ENCODE data around the gene DAZAP2. TPM values are rescaled to one million over a fixed set of nuclear protein-coding genes. Genes with fewer than 3 reads are reported as not detected.

The DAZAP2 gene
- total RNA-seq, 1 donor from 2014 or later = 179 TPM

DNA sequence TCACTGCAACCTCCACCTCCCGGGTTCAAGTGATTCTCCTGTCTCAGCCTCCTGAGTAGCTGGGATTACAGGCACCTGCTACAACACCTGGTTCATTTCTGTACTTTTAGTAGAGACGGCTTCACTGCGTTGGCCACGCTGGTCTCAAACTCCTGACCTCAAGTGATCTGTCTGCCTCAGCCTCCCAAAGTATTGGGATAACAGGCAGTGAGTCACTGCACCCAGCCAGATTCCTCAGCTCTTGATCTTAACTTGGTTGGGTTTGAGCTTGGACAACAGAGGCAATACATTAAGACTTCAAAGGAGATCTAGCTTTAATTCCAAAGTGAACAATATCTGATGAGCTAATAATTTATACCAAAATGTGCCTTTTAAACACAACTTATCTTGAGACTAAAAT is 5.6 kb downstream of the DAZAP2 start:
- no peak for DNase-seq
- intact Hi-C loops (cut with micrococcal nuclease) = no loop called here
- H3K4me1 ChIP-seq = peaks cover 67% of the 10 kb centered on the region
- H3K27ac ChIP-seq (replicated peaks) = no peak overlapping the region
- H3K9me3 ChIP-seq (replicated peaks) = no peaks in the 10 kb centered on the region
- TF ChIP-seq CTCF (IDR thresholded peaks at IDR 0.05; ENCODE audit: borderline replicate concordance) = no peak
- peaks cover 45% of the 10 kb centered on the region for H3K36me3 ChIP-seq
- H3K4me3 ChIP-seq = no peak overlapping the region
- no peaks in the 10 kb centered on the region for H3K27me3 ChIP-seq (ENCODE audit: low read depth)

GRCh38 chr12:51245476-51246253 is 7.0 kb downstream of the DAZAP2 start:
- no peak for DNase-seq
- Histone ChIP-seq H3K9me3 (replicated peaks) (no peaks in the 10 kb centered on the region), H3K27ac (replicated peaks) (peak overlapping the region; percentile 51), H3K4me1 (peaks cover 53% of the 10 kb centered on the region), H3K36me3 (peaks cover 39% of the 10 kb centered on the region), H3K27me3 (ENCODE audit: low read depth) (no peaks in the 10 kb centered on the region), H3K4me3 (no peak overlapping the region)
- TF ChIP-seq CTCF (IDR thresholded peaks at IDR 0.05; ENCODE audit: borderline replicate concordance) = no peak
- intact Hi-C loops (cut with micrococcal nuclease) = no loop called here

- H3K27ac ChIP-seq (replicated peaks) = peak overlapping the region; percentile 51
- peaks cover 46% of the 10 kb centered on the region for H3K4me1 ChIP-seq
- no peak for DNase-seq
- no peak overlapping the region for H3K4me3 ChIP-seq
- peak; percentile 25 for TF ChIP-seq CTCF (IDR thresholded peaks at IDR 0.05; ENCODE audit: borderline replicate concordance)
- no peaks in the 10 kb centered on the region for H3K9me3 ChIP-seq (replicated peaks)
- intact Hi-C loops (cut with micrococcal nuclease) = no loop called here
- H3K36me3 ChIP-seq = peaks cover 32% of the 10 kb centered on the region
- no peaks in the 10 kb centered on the region for H3K27me3 ChIP-seq (ENCODE audit: low read depth)
Measured at GRCh38 chr12:51246254-51246853, 7.7 kb downstream of the DAZAP2 start.

- Histone ChIP-seq H3K9me3 (replicated peaks) (no peaks in the 10 kb centered on the region), H3K4me3 (no peak overlapping the region), H3K27me3 (ENCODE audit: low read depth) (no peaks in the 10 kb centered on the region), H3K27ac (replicated peaks) (peak overlapping the region; percentile 27), H3K36me3 (peaks cover 19% of the 10 kb centered on the region), H3K4me1 (peaks cover 33% of the 10 kb centered on the region)
- no peak for DNase-seq
- no peak for TF ChIP-seq CTCF (IDR thresholded peaks at IDR 0.05; ENCODE audit: borderline replicate concordance)
- intact Hi-C loops (cut with micrococcal nuclease) = no loop called here
Measured at GRCh38 chr12:51247523-51248206, 9.0 kb downstream of the DAZAP2 start.

GRCh38 chr12:51253276-51253675 is 14.7 kb downstream of the DAZAP2 start:
- intact Hi-C loops (cut with micrococcal nuclease) = no loop called here
- Histone ChIP-seq H3K27ac (replicated peaks) (no peak overlapping the region), H3K9me3 (replicated peaks) (no peaks in the 10 kb centered on the region), H3K4me1 (no peaks in the 10 kb centered on the region), H3K4me3 (no peak overlapping the region), H3K36me3 (no peaks in the 10 kb centered on the region), H3K27me3 (ENCODE audit: low read depth) (no peaks in the 10 kb centered on the region)
- no peak for TF ChIP-seq CTCF (IDR thresholded peaks at IDR 0.05; ENCODE audit: borderline replicate concordance)
- DNase-seq = no peak

Measured in left ventricle myocardium inferior (tissue), 1 donor.